Measurements from ENCODE around the gene CAV2. TPM values are rescaled to one million over a fixed set of nuclear protein-coding genes. Genes with fewer than 3 reads are reported as not detected.

The CAV2 gene
- total RNA-seq, 1 experiment from 2014 or later: 171 TPM

- H3K4me1 Mint-ChIP-seq (ENCODE audit: insufficient read depth, unreplicated experiment): peaks cover 28% of the 10 kb centered on the region
- intact Hi-C loops (cut with micrococcal nuclease): no loop called here
- H3K27me3 Mint-ChIP-seq (ENCODE audit: insufficient read depth, unreplicated experiment): no peaks in the 10 kb centered on the region
- no TSS peak for BruUV-seq (replicated peaks)
- no peaks in the 10 kb centered on the region for H3K36me3 Mint-ChIP-seq (ENCODE audit: insufficient read depth, unreplicated experiment)
- no peak for TF ChIP-seq CTCF (IDR thresholded peaks at IDR 0.05; ENCODE audit: unreplicated experiment)
- no peak overlapping the region for H3K27ac Mint-ChIP-seq (ENCODE audit: low read depth, unreplicated experiment)
- CTCF ChIA-PET: interaction anchor here (0.5 to 3.1 kb wide), 2 partner anchors 188 to 260 kb away, joined by 4 to 12 read pairs; no protein-coding TSS in a partner anchor
- H3K9me3 Mint-ChIP-seq (ENCODE audit: unreplicated experiment): no peaks in the 10 kb centered on the region
- DNase-seq (ENCODE audit: unreplicated experiment): no peak
- POLR2A ChIA-PET: interaction anchor here (1.0 to 6.6 kb wide), 5 partner anchors 9 to 308 kb away, joined by 3 to 162 read pairs (median 56); partner anchors contain the start of genes CAV2 and TES
- no peak overlapping the region for H3K4me3 Mint-ChIP-seq (ENCODE audit: unreplicated experiment)
These were observed 19.4 kb downstream of the CAV2 start for GRCh38 chr7:116518961-116519360.

- no peak overlapping the region for H3K27ac Mint-ChIP-seq (ENCODE audit: low read depth, unreplicated experiment)
- H3K4me3 Mint-ChIP-seq (ENCODE audit: unreplicated experiment): no peak overlapping the region
- POLR2A ChIA-PET: interaction anchor here (0.8 to 6.6 kb wide), 21 partner anchors 11 to 310 kb away, joined by 3 to 162 read pairs (median 6); partner anchors contain the start of genes CAV2 and TES
- intact Hi-C loops (cut with micrococcal nuclease): no loop called here
- CTCF ChIA-PET: interaction anchor here (0.7 to 3.1 kb wide), 7 partner anchors 20 to 286 kb away, joined by 3 to 12 read pairs (median 3); no protein-coding TSS in a partner anchor
- H3K4me1 Mint-ChIP-seq (ENCODE audit: insufficient read depth, unreplicated experiment): peaks cover 28% of the 10 kb centered on the region
- peak; percentile 55 for DNase-seq (ENCODE audit: unreplicated experiment)
- H3K27me3 Mint-ChIP-seq (ENCODE audit: insufficient read depth, unreplicated experiment): no peaks in the 10 kb centered on the region
- TF ChIP-seq CTCF (IDR thresholded peaks at IDR 0.05; ENCODE audit: unreplicated experiment): no peak
- no peaks in the 10 kb centered on the region for H3K9me3 Mint-ChIP-seq (ENCODE audit: unreplicated experiment)
- peaks cover 9% of the 10 kb centered on the region for H3K36me3 Mint-ChIP-seq (ENCODE audit: insufficient read depth, unreplicated experiment)
- no TSS peak for BruUV-seq (replicated peaks)
These were observed 21.6 kb downstream of the CAV2 start for GRCh38 chr7:116521046-116521664.

- no peak for TF ChIP-seq CTCF (IDR thresholded peaks at IDR 0.05; ENCODE audit: unreplicated experiment)
- no TSS peak for BruUV-seq (replicated peaks)
- ChIA-PET POLR2A (interaction anchor here (0.7 to 6.6 kb wide), 30 partner anchors 10 to 432 kb away, joined by 3 to 162 read pairs (median 4); partner anchors contain the start of genes CAV2 and TES), CTCF (interaction anchor here (0.5 to 2.6 kb wide), 4 partner anchors 11 to 269 kb away, joined by 3 to 13 read pairs (median 4); no protein-coding TSS in a partner anchor)
- Mint-ChIP-seq H3K27ac (ENCODE audit: low read depth, unreplicated experiment) (peak overlapping the region; percentile 90), H3K4me3 (ENCODE audit: unreplicated experiment) (peak overlapping the region; percentile 47), H3K36me3 (ENCODE audit: insufficient read depth, unreplicated experiment) (peaks cover 20% of the 10 kb centered on the region), H3K27me3 (ENCODE audit: insufficient read depth, unreplicated experiment) (no peaks in the 10 kb centered on the region), H3K9me3 (ENCODE audit: unreplicated experiment) (no peaks in the 10 kb centered on the region), H3K4me1 (ENCODE audit: insufficient read depth, unreplicated experiment) (peaks cover 33% of the 10 kb centered on the region)
- intact Hi-C loops (cut with micrococcal nuclease): no loop called here
- DNase-seq (ENCODE audit: unreplicated experiment): peak; percentile 81
These were observed 22.7 kb downstream of the CAV2 start for GRCh38 chr7:116522247-116522646.

GRCh38 chr7:116524221-116524608, 24.7 kb downstream of the CAV2 start:
- Mint-ChIP-seq H3K4me3 (ENCODE audit: unreplicated experiment) (peak overlapping the region; percentile 99), H3K36me3 (ENCODE audit: insufficient read depth, unreplicated experiment) (peaks cover 40% of the 10 kb centered on the region), H3K4me1 (ENCODE audit: insufficient read depth, unreplicated experiment) (peaks cover 34% of the 10 kb centered on the region), H3K9me3 (ENCODE audit: unreplicated experiment) (no peaks in the 10 kb centered on the region), H3K27ac (ENCODE audit: low read depth, unreplicated experiment) (peak overlapping the region; percentile 90), H3K27me3 (ENCODE audit: insufficient read depth, unreplicated experiment) (no peaks in the 10 kb centered on the region)
- CTCF ChIA-PET: interaction anchor here (0.7 to 2.6 kb wide), 6 partner anchors 17 to 590 kb away, joined by 3 to 13 read pairs (median 4); no protein-coding TSS in a partner anchor
- BruUV-seq (replicated peaks): TSS peak; percentile 86
- POLR2A ChIA-PET: interaction anchor here (0.7 to 6.6 kb wide), 15 partner anchors 15 to 313 kb away, joined by 3 to 162 read pairs (median 21); partner anchors contain the start of genes CAV2 and TES
- DNase-seq (ENCODE audit: unreplicated experiment): no peak
- no peak for TF ChIP-seq CTCF (IDR thresholded peaks at IDR 0.05; ENCODE audit: unreplicated experiment)
- intact Hi-C loops (cut with micrococcal nuclease): loop anchor here (1.0 to 2.0 kb wide), 5 partner anchors 12 to 351 kb away; no protein-coding TSS in a partner anchor
